Activated naive CD4-positive, alpha-beta T cell treated with anti-CD3 and anti-CD28 coated beads, Interleukin-2, amount 50 U/mL, for 24 hours (primary cell): Measurements from ENCODE around the gene RNF222.

Experiments
- H3K27ac Mint-ChIP-seq: one replicate; pipeline ENCODE4 v1.8.0; 2021; ENCODE audit warnings: mild to moderate bottlenecking, mixed read lengths
- H3K27me3 Mint-ChIP-seq: one replicate; pipeline ENCODE4 v1.8.0; 2021; ENCODE audit warnings: mixed read lengths
- H3K36me3 Mint-ChIP-seq: one replicate; pipeline ENCODE4 v1.8.0; 2021; ENCODE audit warnings: mixed read lengths
- H3K4me1 Mint-ChIP-seq: one replicate; pipeline ENCODE4 v1.8.0; 2021; ENCODE audit warnings: mixed read lengths
- H3K4me3 Mint-ChIP-seq: one replicate; pipeline ENCODE4 v1.8.0; 2021; ENCODE audit warnings: mild to moderate bottlenecking, mixed read lengths
- H3K9me3 Mint-ChIP-seq: one replicate; pipeline ENCODE4 v1.8.0; 2021; ENCODE audit warnings: mixed read lengths

The RNF222 gene

DNA sequence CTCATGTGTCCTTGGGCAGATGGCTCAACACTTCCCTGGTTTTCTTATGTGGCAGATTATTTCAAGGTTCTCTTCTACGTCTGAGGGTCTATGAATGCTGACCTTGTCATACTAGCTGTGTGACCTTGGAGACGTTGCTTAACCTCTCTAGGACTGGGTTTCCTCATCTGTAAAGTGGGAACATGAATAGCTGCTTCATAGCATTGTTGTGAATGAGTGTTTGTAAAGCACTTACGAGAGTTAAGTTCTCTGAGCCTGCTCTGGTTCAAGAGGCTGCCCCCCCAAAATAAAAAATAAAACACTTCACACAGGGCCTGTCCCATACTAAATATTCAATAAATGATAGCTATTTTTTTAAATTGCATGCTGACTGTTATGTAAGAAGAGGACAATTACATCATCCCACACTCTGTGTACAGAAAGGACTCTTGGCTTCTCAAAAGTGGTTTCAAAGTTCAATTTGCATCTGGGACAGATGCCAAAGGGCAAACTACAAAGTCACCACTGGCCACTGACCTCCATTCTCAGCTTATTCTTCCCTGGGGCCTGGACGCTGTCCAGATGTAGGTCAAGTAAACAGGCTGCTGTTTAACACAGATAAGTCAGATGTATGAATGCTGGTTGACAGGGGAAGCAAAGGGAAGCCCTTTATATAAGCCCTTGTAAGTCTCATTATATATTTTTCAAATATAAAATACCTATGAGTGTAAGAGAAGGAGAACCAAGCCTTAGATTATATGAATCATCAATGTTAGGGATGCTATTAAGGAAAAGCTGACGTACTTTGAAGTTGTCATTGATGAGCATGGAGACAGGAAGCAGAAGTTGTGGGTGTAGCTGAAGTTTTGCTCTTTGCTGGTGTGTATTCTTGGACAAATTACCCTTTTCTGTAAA lies 22.7 kb upstream of the RNF222 start:
- Mint-ChIP-seq H3K4me3 (no peak overlapping the region), H3K4me1 (no peaks in the 10 kb centered on the region), H3K27ac (no peak overlapping the region), H3K9me3 (no peaks in the 10 kb centered on the region), H3K36me3 (no peaks in the 10 kb centered on the region), H3K27me3 (peaks cover 18% of the 10 kb centered on the region)

GRCh38 chr17:8419305-8419704 lies 21.7 kb upstream of the RNF222 start:
- no peaks in the 10 kb centered on the region for H3K36me3 Mint-ChIP-seq
- H3K9me3 Mint-ChIP-seq = no peaks in the 10 kb centered on the region
- no peak overlapping the region for H3K27ac Mint-ChIP-seq
- H3K4me1 Mint-ChIP-seq = no peaks in the 10 kb centered on the region
- peaks cover 16% of the 10 kb centered on the region for H3K27me3 Mint-ChIP-seq
- H3K4me3 Mint-ChIP-seq = no peak overlapping the region

DNA sequence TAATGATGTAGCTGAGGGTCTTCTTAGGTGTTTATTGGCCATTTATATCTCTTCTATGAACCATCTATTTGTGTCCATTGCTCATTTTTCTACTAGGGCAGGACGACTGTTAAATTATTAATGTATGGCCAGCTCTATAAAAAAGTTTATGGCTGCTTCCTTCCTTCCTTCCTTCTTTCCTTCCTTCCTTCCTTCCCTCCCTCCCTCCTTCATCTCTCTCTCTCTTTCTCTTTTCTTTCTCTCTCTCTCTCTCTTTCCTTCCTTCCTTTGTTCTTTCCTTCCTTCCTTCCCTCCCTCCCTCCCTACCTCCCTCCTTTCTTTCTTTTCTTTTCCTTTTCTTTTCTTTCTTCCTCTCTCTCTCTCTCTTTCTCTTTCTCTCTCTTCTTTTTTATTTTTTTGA lies 20.8 kb upstream of the RNF222 start:
- Mint-ChIP-seq H3K27ac (no peak overlapping the region), H3K4me1 (no peaks in the 10 kb centered on the region), H3K9me3 (no peaks in the 10 kb centered on the region), H3K36me3 (no peaks in the 10 kb centered on the region), H3K27me3 (peaks cover 14% of the 10 kb centered on the region), H3K4me3 (no peak overlapping the region)

GRCh38 chr17:8417806-8418205 lies 20.2 kb upstream of the RNF222 start:
- Mint-ChIP-seq H3K27ac (no peak overlapping the region), H3K36me3 (no peaks in the 10 kb centered on the region), H3K27me3 (peaks cover 12% of the 10 kb centered on the region), H3K4me1 (peaks cover 4% of the 10 kb centered on the region), H3K9me3 (no peaks in the 10 kb centered on the region), H3K4me3 (no peak overlapping the region)

DNA sequence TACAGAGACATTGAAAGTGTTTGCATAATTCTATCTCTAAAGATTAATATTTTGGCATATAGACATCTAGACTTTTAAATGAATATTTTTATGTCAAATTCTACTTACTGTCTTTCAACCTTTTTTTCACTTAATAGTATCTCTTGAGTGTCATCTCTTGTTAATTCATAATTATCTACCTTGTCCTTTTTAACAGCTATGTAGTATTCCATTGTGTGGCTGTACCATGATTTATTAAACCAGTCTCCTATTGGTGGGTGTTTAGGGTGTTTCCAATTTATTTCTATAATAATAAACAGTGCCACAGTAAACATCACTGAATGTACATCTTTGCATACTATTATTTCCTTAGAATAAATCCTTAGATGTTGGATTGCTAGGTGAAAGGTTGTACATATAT lies 16.3 kb upstream of the RNF222 start:
- Mint-ChIP-seq H3K4me3 (no peak overlapping the region), H3K27me3 (peaks cover 8% of the 10 kb centered on the region), H3K4me1 (peaks cover 12% of the 10 kb centered on the region), H3K27ac (no peak overlapping the region), H3K36me3 (no peaks in the 10 kb centered on the region), H3K9me3 (no peaks in the 10 kb centered on the region)

GRCh38 chr17:8413328-8413727 lies 15.7 kb upstream of the RNF222 start:
- Mint-ChIP-seq H3K4me1 (peaks cover 12% of the 10 kb centered on the region), H3K9me3 (no peaks in the 10 kb centered on the region), H3K4me3 (no peak overlapping the region), H3K36me3 (no peaks in the 10 kb centered on the region), H3K27ac (no peak overlapping the region), H3K27me3 (peaks cover 7% of the 10 kb centered on the region)

DNA sequence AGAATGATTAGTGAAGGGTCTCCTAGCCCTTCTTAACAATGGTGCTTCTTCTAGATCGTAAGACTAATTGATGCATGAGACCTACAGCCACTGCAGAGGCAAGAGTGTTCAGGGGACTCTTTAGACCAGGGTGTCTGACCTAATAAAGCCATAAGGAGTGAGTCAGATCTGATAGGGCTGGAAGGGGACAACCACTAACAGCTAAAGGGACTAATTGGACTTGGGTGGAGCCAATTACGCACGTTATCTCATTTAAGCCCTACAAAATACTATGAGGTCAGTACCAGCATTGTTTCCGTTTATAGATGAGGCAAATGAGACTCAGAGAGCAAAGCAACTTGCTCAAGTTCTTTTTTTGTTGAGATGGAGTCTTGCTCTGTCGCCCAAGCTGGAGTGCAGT lies 14.5 kb upstream of the RNF222 start:
- H3K27me3 Mint-ChIP-seq = peaks cover 6% of the 10 kb centered on the region
- peaks cover 12% of the 10 kb centered on the region for H3K4me1 Mint-ChIP-seq
- H3K4me3 Mint-ChIP-seq = no peak overlapping the region
- no peaks in the 10 kb centered on the region for H3K9me3 Mint-ChIP-seq
- H3K27ac Mint-ChIP-seq = no peak overlapping the region
- no peaks in the 10 kb centered on the region for H3K36me3 Mint-ChIP-seq

- H3K9me3 Mint-ChIP-seq = no peaks in the 10 kb centered on the region
- H3K4me3 Mint-ChIP-seq = no peak overlapping the region
- H3K36me3 Mint-ChIP-seq = no peaks in the 10 kb centered on the region
- H3K27ac Mint-ChIP-seq = no peak overlapping the region
- peaks cover 2% of the 10 kb centered on the region for H3K27me3 Mint-ChIP-seq
- peaks cover 12% of the 10 kb centered on the region for H3K4me1 Mint-ChIP-seq
Measured at GRCh38 chr17:8410883-8411238, 13.2 kb upstream of the RNF222 start.

DNA sequence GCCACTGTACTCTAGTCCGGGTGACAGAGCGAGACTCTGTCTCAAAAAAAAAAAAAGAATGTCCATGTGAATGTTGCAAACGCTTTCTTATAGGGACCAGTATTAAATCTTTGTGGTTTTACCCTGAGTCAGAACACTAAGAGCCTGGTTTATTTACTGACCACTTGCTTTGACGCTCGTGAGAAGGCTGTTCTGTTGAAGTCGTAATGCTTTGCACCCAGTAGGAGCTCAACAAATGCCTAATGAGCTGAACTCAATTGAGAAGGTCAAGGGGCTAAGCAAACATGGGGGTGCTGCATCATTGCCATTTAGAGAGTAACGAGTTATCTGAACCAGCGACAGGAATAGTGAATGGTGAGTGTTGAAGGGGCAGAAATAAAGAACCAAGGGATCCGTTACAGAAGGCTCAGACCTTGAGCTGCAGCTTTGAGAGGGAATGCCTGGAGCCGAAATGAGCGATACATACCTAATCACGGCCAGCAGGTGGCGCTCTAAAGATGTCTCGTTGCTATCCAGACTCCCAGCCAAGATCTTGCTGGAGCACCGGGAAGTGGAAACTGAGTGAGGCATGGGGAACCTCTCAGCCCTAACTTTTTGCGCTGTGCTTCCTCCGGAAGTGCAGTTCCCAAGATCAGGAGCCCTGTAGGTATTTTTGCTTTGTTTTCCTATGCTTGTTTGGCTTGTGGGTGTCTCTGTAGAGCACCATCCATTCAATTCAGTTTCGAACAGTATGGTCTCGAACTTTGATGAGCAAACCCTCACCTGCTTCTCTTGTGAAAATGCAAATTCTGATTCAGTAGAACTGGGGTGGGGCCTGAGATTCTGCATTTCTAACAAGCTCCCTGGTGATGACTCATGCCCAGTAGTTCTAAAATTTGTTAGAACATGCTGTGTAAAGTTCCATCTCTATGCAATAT lies 12.6 kb upstream of the RNF222 start:
- Mint-ChIP-seq H3K27ac (no peak overlapping the region), H3K4me3 (no peak overlapping the region), H3K27me3 (peaks cover 2% of the 10 kb centered on the region), H3K36me3 (no peaks in the 10 kb centered on the region), H3K4me1 (peaks cover 12% of the 10 kb centered on the region), H3K9me3 (no peaks in the 10 kb centered on the region)

DNA sequence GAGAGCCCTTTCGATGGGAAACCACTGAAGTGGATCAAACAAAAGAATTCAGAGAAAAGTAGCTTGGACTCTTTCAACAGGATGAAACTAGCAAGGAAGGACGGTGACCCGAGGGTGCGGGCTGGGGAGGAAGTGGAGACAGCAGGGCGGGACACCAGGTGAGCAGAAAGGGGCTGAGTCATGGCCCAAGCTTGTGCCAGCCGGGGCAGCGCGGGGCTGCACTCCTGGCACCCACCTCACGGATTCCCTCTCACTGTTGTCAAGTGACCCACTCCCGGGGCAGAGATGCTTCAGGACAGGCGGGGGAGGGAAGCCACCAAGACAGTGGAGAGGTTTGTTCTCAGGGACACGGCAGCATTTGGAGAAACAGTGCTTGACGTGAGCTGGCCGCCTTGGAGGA lies 10.7 kb upstream of the RNF222 start:
- Mint-ChIP-seq H3K4me1 (peaks cover 12% of the 10 kb centered on the region), H3K4me3 (no peak overlapping the region), H3K36me3 (no peaks in the 10 kb centered on the region), H3K27me3 (peaks cover 2% of the 10 kb centered on the region), H3K27ac (no peak overlapping the region), H3K9me3 (no peaks in the 10 kb centered on the region)

DNA sequence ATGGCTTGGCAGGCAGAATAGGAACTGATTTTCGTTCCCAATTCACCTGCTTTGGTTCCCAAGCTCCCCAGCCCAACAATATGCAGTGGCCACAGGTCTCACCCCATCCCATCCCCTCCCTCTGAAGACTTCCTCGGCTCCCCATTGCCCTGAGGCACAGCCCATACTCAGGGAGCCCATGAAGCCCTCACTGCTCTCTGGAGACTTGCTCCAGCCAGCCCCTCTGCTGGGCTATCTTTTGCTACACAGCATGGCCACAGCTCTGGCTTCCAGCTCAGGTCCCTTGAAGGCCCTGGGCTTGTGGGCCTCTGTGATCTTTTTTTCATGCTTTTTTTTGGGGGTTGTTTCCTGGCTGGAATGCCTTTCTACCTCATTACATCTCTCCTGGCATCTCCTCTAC lies 8.5 kb upstream of the RNF222 start:
- Mint-ChIP-seq H3K4me1 (peaks cover 7% of the 10 kb centered on the region), H3K9me3 (no peaks in the 10 kb centered on the region), H3K27ac (no peak overlapping the region), H3K4me3 (no peak overlapping the region), H3K27me3 (peaks cover 10% of the 10 kb centered on the region), H3K36me3 (no peaks in the 10 kb centered on the region)

DNA sequence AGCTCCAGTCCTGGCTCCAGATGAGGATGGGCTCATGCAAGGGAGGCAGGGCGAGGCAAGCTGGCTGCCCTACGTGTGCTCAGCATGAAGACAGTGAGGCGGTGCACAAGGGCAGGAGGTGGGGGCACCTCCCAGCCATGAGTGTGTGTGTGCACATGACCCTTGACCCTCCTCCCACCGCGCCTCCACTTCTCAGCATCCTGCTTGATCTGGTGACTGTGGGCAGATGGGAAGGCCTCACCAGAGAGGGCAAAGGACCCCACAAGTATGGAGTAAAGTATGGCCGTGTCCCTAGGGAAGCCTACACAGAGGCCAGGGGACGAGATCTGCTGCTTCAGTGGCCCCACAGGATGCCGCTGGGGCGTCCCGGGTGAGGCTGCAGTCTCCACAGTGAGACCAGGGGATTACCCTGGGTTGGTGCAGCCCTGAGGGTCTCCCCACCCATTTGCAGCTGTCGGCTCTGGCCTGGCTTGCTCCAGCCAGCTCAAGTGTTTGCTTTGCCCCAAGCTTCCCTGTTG lies 7.9 kb upstream of the RNF222 start:
- H3K9me3 Mint-ChIP-seq = no peaks in the 10 kb centered on the region
- no peak overlapping the region for H3K4me3 Mint-ChIP-seq
- H3K27me3 Mint-ChIP-seq = peaks cover 13% of the 10 kb centered on the region
- H3K36me3 Mint-ChIP-seq = no peaks in the 10 kb centered on the region
- H3K27ac Mint-ChIP-seq = no peak overlapping the region
- H3K4me1 Mint-ChIP-seq = peaks cover 7% of the 10 kb centered on the region

DNA sequence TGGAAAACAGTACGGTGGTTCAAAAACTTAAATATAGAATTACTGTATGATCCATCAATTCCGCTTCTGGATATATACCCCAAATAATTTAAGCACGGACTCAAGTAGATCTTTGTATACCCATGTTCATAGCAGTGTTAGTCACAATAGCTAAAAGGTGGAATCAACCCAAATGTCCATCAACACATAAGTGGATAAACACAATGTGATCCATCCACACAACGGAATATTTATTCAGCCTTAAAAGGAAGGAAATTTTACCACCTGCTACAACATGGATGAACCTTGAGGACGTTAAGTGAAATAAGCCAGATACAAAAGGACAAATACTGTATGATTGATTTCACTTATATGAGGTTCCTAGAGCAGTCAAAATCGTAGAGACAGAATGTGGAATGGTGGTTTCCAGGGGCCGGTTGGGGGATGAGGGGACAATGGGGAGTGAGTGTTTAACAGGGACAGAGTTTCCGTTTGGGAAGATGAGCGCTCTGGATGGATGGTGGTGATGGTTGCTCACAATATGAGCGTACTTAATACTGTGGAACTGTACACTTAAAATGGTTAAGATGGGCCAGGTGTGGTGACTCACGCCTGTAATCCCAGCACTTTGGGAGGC lies 5.4 kb upstream of the RNF222 start:
- no peaks in the 10 kb centered on the region for H3K4me1 Mint-ChIP-seq
- H3K36me3 Mint-ChIP-seq = no peaks in the 10 kb centered on the region
- no peak overlapping the region for H3K27ac Mint-ChIP-seq

DNA sequence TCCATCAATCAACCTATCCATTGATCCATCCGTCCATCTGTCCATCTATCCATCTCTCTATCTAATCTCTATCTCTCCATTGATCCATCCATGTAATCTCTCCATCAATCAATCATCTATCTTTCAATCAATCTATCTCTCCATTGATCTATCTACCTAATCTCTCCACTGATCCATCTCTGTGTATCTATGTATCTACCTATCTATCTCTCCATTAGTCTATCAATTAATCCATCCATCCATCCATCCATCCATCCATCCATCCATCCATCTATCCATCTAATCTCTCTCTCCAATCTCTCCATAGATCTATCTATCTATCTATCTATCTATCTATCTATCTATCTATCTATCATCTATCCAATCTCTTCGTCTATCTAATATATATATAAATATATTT lies 3.5 kb upstream of the RNF222 start:
- Mint-ChIP-seq H3K4me3 (no peak overlapping the region), H3K27me3 (peaks cover 17% of the 10 kb centered on the region), H3K27ac (no peak overlapping the region)

More for the DNA sequence above, 5.4 kb upstream of the RNF222 start:
- Mint-ChIP-seq H3K27me3 (peaks cover 16% of the 10 kb centered on the region), H3K9me3 (no peaks in the 10 kb centered on the region), H3K4me3 (no peak overlapping the region)

GRCh38 chr17:8398980-8399379 lies 1.4 kb upstream of the RNF222 start:
- H3K4me1 Mint-ChIP-seq = peaks cover 3% of the 10 kb centered on the region
- H3K9me3 Mint-ChIP-seq = no peaks in the 10 kb centered on the region
- H3K27me3 Mint-ChIP-seq = peaks cover 17% of the 10 kb centered on the region
- H3K27ac Mint-ChIP-seq = no peak overlapping the region
- no peaks in the 10 kb centered on the region for H3K36me3 Mint-ChIP-seq
- no peak overlapping the region for H3K4me3 Mint-ChIP-seq

More for the DNA sequence above, 3.5 kb upstream of the RNF222 start:
- Mint-ChIP-seq H3K9me3 (no peaks in the 10 kb centered on the region), H3K36me3 (no peaks in the 10 kb centered on the region), H3K4me1 (no peaks in the 10 kb centered on the region)
